GM19452 (cell line): Measurements from ENCODE around the gene TTC23L.

Experiments
- ATAC-seq: cut with Tn5 transposase; IDR thresholded peaks from one replicate; pipeline ENCODE4 v1.9.1; 2021; ENCODE audit not compliant: unreplicated experiment

The TTC23L gene

GRCh38 chr5:34868791-34869190 is 29.8 kb downstream of the TTC23L start:
- ATAC-seq, result no peak

DNA sequence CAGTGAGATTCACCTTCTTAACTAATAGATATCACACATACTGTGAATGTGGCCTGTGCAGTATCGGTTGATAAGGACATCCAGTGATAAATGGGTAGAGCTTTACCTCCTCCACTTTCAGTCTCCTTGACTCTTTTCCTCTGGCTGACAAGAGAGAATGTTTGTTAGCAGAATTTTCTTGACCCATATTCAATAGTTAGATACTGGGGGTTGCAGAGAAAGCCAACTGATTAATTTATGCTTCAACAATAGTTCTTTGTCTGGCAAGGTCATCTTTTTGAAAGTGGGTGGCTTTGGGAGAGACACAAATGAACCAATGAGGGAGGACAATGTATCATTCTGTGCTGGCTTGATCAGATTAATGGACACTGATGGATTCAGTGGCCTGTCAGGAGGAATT is 30.3 kb downstream of the TTC23L start:
- no peak for ATAC-seq

DNA sequence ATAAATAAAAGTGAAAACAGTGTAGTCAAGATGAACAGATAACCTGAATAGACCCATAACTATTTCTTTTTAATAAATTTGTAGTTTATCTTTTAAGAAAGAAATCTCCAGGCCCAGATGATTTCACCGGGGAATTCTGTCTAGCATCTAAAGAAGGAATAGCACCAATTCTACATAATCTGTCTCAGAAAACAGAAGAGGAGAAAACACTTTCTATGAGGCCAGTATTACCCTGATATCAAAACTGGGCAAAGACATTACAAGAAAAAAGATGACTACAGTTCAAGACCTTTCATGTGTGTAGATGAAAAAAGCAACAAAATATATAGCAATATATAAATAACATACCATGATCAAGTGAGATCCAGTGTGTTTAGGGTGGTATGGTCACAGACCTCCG is 31.4 kb downstream of the TTC23L start:
- ATAC-seq, result no peak

GRCh38 chr5:34876275-34876674 is 37.3 kb downstream of the TTC23L start:
- no peak for ATAC-seq

GRCh38 chr5:34881246-34881645 is 42.3 kb downstream of the TTC23L start:
- no peak for ATAC-seq

DNA sequence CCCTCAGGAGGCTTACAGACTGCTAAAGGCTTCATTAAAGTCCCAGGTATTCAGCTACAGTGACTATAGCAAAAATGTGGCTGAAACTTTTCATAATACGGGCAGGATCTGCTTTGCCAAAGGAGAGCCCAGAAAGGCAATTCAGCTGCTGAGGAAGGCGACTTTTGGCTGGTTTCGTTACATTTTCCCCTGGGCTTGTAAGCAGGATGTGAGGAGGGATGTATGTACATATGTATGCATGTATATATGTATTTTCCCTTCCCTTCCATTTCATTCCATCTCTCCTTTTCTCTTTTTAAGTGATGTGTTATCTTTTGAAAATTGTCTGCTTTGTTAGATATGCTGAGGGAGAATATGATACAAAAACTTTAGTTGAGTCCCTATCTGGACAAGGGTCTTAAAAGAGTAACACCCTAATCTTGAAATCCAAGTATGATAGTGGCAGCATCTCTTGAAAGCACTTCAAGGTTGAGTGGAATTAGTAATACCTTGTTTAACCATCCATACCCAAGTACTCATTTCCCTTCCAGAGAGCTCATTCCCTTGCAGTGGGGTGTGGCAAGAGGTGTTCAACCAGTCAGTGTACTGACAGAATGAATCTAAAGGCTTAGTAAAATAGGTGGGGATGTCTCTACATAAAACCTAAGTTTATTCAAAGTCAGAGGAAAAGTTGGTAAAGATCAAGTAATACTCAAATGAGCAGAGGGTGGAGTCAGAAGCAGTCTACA is 47.6 kb downstream of the TTC23L start:
- no peak for ATAC-seq

GRCh38 chr5:34889394-34889793 is 50.4 kb downstream of the TTC23L start:
- no peak for ATAC-seq

DNA sequence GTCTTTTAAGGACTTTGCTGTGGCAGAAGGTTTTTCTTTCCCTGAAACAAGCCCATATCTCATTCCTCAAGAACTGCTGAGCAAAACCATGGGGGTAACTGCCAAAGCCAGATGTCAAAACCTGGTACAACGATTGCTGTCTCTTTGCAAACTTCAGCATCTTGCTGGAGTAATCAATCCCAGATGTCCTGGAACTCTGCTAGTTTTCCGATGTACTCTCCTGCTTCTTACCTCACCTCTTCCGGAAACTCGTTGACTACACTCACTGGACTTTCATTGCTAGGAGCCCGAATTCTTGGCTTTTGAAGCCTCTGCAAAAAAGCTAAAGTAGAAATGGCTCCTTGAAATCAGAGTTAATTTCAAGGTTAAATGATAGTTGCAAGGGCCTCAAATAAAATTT is 53.0 kb downstream of the TTC23L start:
- ATAC-seq, result no peak

DNA sequence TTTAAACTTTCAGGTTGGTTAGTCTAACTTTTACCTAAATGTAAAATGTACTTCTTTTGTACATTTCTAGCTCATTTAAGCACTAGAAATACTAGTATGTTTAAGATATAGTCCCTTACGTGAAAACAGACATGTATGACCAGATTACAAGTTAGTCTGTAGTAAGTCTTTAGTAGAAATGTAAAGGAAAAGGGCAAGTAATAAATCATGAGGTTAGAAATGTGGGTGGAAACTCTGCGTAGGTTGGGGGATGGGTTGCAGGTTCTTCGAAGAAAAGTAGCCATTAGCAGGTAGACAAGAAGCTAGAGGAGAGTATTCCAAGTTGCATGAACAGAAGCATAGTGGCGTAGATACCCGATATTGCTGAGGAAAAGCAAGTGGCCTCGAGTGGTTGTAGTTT is 53.5 kb downstream of the TTC23L start:
- no peak for ATAC-seq

DNA sequence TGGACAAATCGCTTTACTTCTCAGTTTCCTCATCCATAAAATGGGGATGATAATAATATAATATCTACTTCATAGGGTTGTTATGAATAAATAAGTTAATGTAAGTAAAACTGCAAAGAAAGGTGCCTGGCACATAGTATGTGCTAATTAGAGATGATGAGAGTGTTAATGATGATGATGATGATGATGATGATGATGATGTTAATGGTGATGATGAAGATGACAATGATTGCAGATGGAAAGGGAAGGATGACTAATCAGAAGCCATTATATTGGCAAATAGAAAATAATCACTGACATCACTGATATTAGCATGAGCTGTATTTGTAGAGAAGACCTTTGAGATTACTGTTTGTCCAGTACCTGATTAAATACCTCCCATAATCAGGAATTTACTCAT is 55.8 kb downstream of the TTC23L start:
- no peak for ATAC-seq

DNA sequence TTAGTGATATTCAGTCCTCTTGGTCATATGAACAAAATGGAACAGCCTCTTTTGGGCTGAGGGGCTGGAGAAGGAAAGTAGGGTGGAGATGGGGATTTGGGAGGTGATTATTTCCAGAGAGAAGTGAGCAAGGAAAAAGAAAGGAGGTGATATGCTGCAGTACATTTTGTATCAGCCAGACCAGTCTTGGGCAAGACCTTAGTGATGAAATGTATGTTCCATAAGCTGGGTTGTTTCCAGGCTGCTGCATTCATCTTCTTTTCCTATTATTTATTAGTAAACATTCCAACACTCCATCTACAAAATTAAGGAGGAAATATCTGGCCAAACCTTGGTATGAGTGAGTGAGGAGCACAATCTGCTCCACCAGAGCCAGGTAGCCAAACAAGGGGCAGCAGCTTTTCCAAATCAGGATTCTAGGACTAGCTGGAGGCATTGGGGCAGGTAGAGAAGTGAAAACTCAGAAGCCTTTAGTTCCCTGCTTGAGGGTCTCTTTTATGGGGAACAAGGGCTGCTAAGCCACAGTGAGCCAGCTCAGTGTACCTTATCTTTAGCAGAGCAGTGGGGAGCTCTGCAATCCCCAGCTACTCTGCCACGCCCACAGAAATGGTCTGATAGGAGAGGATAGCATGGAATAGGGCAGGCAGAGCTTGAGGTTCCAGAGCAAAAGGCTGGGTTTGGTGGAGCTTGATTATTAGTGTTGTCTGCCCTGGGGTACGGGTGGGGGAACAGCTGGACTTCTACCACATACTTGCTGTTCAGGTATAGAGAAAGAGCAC is 56.9 kb downstream of the TTC23L start:
- no peak for ATAC-seq

GRCh38 chr5:34897646-34898045 is 58.7 kb downstream of the TTC23L start:
- ATAC-seq, result no peak

DNA sequence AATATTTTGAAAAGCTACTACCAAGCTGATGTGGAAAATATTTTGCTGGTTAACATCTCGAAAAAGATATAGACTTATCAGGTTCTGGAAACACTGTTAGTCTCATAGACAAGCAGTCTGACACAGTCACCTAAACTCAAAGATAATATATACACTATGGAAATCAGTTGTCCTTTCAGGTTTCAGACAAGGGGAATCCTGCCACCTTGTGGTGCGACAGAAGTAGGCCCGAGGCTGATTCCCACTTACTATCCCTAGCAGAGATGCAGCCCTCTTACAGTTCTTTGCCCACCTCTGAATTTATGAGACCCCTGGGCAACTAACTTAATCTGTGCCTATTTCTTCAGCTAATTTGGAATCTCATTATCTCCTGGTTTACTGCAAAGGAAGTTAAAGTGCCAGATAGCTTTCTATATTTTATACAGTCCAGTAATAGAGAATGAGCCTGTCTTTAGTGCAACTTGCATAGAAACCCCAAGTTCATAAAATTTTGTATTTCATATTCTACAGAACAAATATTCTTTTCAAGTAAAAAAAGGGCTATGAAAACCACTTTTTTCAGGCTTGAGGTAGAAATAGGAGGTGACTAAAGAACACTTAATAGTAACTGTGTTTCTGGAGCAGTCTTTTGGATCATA is 59.4 kb downstream of the TTC23L start:
- no peak for ATAC-seq

DNA sequence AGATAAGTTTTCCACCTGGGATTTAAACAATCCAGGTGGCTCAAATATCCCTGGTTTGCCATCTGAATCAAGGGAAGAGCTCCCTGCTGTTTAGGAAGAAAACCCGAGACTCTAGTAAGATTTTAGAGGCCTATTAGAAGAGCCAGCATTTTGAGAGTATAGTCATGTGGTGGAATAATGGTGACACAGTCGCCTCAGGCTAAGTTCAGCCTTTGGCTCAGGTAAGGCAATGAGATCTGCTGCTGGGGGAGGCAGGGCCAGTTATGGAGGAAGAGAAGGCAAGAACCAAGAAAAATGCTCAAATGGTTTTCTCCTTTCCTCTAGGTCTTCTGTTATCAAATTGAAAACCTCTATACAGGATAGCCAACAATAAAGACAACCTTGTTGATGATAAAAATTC is 60.1 kb downstream of the TTC23L start:
- no peak for ATAC-seq

DNA sequence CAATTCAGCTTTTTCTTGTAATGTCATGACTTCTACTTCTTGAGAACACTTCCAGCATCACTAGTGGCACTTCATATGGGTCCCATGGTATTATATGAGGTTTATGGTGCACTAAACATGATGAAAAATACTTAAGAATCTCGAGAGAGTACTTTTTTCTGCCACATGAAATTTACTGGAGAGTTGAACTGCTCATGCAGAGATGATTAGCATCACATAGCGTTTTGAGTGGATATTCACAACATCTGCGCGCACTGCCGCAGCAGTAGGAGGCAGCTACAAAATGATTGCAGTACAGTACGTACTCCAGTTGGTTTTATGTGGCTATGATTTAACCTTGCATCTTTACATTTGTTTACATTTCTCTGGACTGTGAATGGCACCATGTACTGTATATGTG is 61.7 kb downstream of the TTC23L start:
- no peak for ATAC-seq

DNA sequence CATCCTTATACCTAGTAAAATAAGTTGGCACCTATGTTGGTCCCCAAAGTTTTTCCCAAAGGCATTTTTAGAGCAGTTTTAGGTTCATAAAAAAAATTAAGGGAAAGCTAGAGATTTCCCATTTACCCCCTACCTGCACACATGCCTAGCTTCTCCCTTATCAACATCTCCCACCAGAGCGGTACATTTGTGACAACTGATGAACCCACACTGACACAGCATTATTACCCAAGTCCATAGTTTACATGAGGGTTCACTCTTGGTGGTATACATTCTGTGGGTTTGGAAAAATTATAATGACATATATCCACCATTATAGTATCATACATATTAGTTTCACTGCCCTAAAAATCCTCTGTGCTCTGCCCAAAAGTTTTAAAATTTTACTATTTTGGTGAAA is 64.3 kb downstream of the TTC23L start:
- no peak for ATAC-seq

GRCh38 chr5:34905564-34905963 is 66.6 kb downstream of the TTC23L start:
- ATAC-seq, result no peak

DNA sequence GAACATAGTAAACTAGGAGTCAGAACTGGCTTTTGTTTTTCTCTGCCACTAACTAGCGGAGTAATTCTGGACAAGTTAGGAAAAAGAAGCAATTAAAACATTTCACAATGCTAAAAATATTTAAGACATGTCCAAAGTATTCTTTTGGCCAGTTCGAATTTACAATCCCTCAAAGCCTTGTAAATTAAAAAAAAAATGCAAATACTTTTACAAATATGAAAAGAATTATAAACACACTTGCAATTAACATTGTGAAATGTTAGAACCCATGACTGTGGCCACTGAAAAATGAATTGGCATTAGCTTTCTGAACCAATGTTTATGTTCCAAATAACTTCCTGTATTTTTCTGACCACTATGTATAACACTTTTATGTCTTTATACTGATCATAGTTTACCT is 74.1 kb downstream of the TTC23L start:
- no peak for ATAC-seq

GRCh38 chr5:34914671-34915138 is 75.7 kb downstream of the TTC23L start:
- ATAC-seq, result peak; percentile 14

- ATAC-seq, result peak; percentile 99
Observed at GRCh38 chr5:34915139-34915855, 76.3 kb downstream of the TTC23L start, which contains the start of the genes BRIX1 and RAD1. Gene BRIX1, plus strand, starts transcription at chr5:34915711. Its CDS starts 28 bp downstream, at chr5:34915739. Gene RAD1, minus strand, starts transcription at chr5:34915504. Its CDS starts 612 bp downstream, at chr5:34914892.

GRCh38 chr5:34915856-34916192 is 76.9 kb downstream of the TTC23L start:
- ATAC-seq, result peak; percentile 14
